GM19193 (cell line): ENCODE results near the gene KLK3.

Experiments used
- POLR2A ChIP-seq: IDR thresholded peaks from 4 replicates; pipeline ENCODE4 v1.6.1; 2011; ENCODE audit not compliant: insufficient read depth, insufficient read length; ENCODE audit errors: extremely low read depth

Gene KLK3

GRCh38 chr19:50843205-50843604 lies 11.5 kb upstream of the KLK3 start:
- TF ChIP-seq POLR2A = no peak

- no peak for TF ChIP-seq POLR2A
Observed at GRCh38 chr19:50843701-50844221, 11.0 kb upstream of the KLK3 start.

- TF ChIP-seq POLR2A = no peak
Observed at GRCh38 chr19:50844296-50844935, 10.3 kb upstream of the KLK3 start.

GRCh38 chr19:50850738-50851137 lies 4.0 kb upstream of the KLK3 start:
- TF ChIP-seq POLR2A = no peak

GRCh38 chr19:50851620-50852019 lies 3.1 kb upstream of the KLK3 start:
- no peak for TF ChIP-seq POLR2A

GRCh38 chr19:50857366-50857765 lies 2.7 kb downstream of the KLK3 start:
- no peak for TF ChIP-seq POLR2A

- TF ChIP-seq POLR2A = no peak
Observed at GRCh38 chr19:50858886-50859285, 4.2 kb downstream of the KLK3 start.

- TF ChIP-seq POLR2A = no peak
Observed at GRCh38 chr19:50859849-50860248, 5.1 kb downstream of the KLK3 start.

- TF ChIP-seq POLR2A = no peak
Observed at GRCh38 chr19:50861010-50861409, 6.3 kb downstream of the KLK3 start.

GRCh38 chr19:50861496-50862286 lies 7.0 kb downstream of the KLK3 start:
- no peak for TF ChIP-seq POLR2A

- TF ChIP-seq POLR2A = no peak
Observed at GRCh38 chr19:50869479-50869878, 14.8 kb downstream of the KLK3 start.

- TF ChIP-seq POLR2A = no peak
Observed at GRCh38 chr19:50870417-50871089, 15.8 kb downstream of the KLK3 start.

- TF ChIP-seq POLR2A = no peak
Observed at GRCh38 chr19:50873056-50873455, 18.3 kb downstream of the KLK3 start, which contains the start of gene KLK2. TSS of gene KLK2 (plus strand) at chr19:50873439. CDS start at chr19:50873474, 35 bp downstream.

- no peak for TF ChIP-seq POLR2A
Observed at GRCh38 chr19:50874211-50874610, 19.5 kb downstream of the KLK3 start.

- TF ChIP-seq POLR2A = no peak
Observed at GRCh38 chr19:50875795-50876422, 21.2 kb downstream of the KLK3 start.

- TF ChIP-seq POLR2A = no peak
Observed at GRCh38 chr19:50876456-50876855, 21.7 kb downstream of the KLK3 start.

- TF ChIP-seq POLR2A = no peak
Observed at GRCh38 chr19:50877338-50877737, 22.6 kb downstream of the KLK3 start.
